ENCODE results near the gene DRC7. TPM values are rescaled to one million over a fixed set of nuclear protein-coding genes. Genes with fewer than 3 reads are reported as not detected.

Gene DRC7
- total RNA-seq, 1 experiment from 2014 or later: not detected

DNA sequence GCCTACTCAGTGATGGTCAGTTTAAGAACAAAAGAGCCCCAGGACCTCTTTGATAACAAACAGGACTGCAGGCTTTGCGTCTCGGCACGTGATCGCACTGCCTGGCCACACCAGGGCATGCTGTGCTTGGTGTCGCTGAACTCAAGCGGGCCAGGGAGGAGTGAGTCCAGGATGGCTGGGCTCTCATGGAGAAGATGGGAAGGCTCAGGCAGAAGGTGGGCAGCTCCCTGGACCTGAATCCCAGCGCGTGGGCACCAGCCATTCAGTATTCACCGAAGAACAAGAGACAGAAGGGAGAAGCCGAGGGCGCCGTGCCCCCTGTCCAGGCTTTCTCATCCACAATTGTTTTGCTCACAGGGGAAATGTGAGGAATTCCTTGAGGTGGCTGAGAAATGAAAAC lies 52.9 kb downstream of the DRC7 start:
- DNase-seq (ENCODE audit: extremely low read depth, low read depth): no peak

DNA sequence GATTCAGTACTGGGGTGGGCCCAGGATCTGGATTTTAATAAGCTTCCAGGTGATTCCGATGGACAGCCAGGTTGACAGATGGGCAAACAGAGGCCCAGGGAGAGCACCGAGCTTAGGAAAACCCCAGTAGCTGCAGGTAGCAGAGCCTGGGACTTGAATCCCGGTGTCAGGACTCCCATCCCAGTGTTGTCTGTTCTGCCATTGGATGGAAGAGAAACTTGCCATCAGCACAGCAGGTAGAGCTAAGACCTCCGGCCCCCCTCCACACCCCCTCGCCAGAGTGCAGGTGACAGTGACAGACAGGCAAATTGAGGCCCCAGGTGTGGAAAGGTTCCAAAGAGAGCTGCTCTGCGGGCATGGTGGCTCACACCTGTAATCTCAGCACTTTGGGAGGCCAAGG lies 53.4 kb downstream of the DRC7 start:
- no peak for DNase-seq (ENCODE audit: extremely low read depth, low read depth)

DNA sequence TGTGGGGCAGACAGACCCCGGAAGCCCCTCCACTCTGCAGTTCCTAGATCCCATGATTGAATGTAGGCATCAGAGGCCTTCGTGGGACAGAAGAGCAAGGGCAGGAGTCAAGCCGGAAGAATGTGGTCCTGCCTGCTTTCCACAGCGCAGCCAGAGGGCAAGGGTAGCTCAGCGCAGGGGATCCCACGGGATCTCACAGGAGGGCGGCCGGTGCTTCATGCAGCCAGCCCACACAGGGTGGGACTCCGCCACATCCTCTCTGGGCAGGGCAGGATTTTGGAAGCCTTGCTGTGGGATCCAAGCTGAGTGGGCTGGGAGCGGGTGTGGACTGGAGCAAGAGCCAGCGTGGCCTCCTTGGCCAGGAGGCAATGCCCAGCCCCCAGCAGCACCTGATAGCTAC lies 54.0 kb downstream of the DRC7 start:
- DNase-seq (ENCODE audit: extremely low read depth, low read depth): no peak

DNA sequence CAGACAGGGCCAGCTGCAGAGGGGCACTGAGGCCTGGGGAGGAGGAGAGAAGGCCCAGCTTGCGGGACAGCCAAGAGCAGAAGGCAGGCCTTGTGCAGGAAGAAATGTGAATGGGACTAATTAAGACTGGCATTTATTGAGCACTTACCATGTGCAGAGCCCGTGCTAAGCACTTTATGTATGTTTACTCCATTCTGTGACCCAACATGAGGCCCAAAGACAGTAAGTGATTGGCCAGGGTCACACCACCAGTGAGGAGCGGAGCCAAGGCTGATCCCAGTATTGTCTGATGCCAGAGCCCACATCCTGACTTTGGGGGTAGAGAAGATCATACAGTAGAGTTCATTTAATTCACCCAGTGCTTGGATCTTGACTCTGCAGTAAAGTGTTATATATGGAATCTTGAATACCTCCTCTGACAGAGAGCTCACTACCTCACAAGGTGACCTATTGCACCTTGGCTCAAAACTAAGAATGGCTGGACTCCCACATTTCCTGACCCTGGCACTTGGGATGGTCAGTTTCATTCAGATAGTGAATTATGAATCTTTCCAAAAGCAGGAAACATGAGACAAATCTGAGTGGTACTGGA lies 54.6 kb downstream of the DRC7 start:
- DNase-seq (ENCODE audit: extremely low read depth, low read depth): no peak

DNA sequence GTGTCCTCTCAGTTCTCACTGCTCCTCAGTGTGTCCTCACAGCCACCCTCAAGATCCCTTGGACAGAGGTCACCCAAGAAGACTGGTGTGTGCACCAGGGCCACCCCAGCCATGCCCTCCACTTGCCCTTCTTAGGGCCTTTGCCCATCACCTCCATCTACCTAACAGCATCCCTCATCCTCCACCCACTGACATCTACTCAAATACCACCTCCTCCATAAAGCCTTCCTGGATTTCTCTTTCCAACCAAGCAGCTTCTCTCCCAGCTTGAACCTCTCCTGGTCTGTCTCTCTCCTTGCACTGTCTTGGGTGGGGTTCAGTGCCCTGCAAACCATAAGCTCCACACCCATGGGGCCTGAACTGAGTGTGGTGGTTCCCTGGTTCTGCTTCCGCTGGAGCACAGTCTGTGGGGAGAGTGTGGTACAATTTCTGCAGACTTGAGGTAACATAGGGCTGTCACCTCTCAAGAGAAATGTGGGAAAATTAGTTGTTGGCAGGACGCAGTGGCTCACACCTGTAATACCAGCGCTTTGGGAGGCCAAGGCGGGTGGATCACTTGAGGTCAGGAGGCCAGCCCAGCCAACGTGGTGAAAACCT lies 55.3 kb downstream of the DRC7 start:
- no peak for DNase-seq (ENCODE audit: extremely low read depth, low read depth)

DNA sequence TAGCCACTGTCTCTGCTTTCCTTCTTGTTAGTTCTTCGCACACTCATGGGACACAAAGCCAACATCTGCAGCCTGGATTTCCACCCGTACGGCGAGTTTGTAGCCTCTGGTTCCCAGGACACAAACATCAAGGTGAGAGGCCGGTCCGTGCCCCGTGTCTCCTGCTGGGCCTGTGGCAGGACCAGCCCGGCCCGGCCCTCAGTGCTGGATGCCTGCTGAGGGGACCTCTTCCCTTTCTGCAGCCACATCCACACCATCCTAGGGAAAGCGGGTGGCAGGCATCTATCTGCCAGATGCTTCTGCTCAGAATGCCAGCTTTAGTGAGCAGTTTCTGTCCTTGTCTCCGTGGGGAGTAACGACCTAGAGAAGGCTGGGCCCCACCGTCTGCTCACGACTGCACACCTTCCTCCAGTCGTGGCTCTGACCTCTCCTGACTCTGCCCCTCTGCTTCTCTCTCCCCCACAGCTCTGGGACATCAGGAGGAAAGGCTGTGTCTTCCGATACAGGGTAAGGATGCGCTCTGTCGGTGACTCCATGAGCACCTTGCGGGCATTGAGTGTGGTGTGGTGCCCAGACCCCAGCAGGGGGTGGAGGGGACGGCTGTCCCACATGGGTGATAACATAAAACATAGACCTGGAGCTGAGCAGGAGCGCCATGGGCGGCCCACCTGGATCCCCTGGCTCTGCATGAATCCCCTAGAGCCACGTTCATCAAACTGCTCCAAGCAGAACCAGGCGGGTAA lies 56.4 kb downstream of the DRC7 start:
- DNase-seq (ENCODE audit: extremely low read depth, low read depth): no peak

DNA sequence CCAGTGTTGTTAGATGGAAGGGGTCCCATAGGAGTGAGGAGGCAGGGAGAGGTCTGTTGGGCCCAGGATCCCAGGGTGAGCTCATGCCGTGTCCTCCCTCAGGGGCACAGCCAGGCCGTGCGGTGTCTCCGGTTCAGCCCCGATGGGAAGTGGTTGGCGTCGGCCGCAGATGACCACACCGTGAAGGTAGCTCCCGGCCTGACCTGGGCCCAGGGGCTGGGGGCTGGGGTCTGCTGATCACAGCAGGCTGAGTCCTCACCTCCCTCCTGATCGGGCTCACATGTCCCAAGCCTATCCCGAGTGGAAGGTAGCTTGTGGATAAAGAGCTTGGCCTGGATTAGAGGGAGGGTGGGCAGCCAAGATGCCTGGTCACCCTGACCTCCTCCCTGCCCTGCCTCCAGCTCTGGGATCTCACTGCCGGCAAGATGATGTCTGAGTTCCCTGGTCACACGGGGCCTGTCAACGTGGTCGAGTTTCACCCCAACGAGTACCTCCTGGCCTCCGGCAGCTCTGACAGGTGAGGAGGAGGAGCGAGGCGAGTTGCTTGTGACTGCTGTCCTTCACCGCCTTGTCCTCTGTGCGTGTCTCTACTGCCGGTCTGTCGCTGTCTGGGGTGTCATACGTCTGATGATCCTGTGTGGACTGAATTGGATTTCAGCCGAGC lies 57.1 kb downstream of the DRC7 start:
- DNase-seq (ENCODE audit: extremely low read depth, low read depth): no peak

DNA sequence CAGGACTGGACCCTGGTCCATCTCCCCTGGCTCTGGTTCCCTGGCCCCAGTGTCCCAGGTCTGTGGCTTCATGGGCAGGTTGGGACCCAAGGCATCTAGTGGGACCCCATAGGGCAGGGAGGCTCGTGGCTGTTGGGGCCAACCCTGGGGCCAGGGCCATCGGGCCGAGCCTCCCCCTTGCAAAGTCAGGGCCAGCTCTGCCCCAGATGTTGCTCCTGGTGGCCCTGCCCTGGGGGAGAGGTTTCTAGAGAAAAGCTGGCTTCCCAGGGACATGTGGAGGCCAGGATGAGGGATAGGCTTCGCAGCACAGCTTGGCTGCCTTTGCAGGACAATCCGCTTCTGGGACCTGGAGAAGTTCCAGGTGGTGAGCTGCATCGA lies 57.6 kb downstream of the DRC7 start:
- no peak for DNase-seq (ENCODE audit: extremely low read depth, low read depth)

DNA sequence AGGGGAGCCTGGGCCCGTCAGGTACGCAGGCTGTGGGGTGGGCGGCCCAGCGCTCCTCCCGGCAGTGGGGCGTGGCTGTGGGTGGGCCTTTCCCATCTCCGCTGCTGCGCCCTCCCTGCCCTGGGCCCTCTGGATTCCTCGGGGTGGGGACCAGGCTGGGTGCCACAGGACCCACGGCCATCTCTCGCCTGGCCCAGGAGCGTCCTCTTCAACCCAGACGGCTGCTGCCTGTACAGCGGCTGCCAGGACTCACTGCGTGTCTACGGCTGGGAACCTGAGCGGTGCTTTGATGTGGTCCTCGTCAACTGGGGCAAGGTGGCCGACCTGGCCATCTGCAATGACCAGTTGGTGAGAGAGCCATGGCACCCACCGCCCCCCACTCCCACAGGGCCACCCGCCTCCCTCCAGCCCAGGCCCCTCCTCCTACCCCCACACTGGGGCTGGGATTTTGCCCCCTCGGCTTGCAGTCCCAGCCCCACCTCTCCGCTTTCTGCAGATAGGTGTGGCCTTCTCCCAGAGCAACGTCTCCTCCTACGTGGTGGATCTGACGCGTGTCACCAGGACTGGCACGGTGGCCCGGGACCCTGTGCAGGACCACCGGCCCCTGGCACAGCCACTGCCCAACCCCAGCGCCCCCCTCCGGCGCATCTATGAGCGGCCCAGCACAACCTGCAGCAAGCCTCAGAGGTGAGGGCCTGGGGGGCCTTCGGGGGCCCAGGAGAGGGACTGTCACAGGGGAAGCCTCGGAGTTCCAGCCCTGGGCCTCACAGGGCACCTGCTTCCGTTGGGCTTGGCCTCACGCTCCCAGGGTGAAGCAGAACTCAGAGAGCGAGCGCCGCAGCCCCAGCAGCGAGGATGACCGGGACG lies 58.2 kb downstream of the DRC7 start:
- DNase-seq (ENCODE audit: extremely low read depth, low read depth): no peak

DNA sequence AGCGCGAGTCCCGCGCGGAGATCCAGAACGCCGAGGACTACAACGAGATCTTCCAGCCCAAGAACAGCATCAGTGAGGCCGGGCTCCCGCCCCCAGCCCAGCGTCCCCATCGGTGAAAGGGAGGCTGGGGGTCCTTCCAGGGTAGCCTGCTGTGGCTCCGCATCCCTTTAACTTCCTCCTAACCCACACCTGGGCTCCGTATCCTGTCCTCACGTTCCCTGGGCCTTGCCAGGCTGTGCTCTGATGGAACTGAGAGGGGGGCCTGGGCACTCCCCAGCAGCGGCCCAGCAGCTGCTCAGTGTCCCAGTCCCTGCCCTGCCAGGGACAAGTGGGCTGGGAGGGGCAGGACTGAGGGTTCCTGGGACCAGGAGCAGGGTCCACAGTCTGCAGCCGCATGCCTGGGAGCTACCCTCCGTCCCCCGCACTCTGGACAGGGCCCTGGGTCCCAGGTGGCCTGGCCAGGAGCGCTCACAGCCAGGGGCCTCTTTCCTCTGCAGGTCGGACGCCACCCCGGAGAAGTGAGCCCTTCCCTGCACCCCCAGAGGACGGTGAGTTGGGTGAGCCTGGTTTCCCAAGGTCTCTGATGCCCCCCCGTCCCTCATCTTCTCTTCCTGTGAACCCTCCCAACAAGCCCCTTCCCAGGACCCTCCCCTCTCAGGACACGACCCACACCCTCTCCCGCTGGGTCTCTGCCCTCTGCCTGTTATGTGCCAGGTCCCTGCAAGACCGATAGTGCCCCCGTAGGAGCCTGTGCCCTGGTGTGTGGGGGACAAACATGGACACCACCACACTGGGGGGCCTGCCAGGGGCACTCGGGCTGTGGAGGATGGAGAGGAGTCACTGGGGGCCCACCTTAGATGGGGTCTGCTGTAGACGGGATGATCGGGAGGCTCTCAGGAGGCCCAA lies 59.1 kb downstream of the DRC7 start:
- no peak for DNase-seq (ENCODE audit: extremely low read depth, low read depth)

DNA sequence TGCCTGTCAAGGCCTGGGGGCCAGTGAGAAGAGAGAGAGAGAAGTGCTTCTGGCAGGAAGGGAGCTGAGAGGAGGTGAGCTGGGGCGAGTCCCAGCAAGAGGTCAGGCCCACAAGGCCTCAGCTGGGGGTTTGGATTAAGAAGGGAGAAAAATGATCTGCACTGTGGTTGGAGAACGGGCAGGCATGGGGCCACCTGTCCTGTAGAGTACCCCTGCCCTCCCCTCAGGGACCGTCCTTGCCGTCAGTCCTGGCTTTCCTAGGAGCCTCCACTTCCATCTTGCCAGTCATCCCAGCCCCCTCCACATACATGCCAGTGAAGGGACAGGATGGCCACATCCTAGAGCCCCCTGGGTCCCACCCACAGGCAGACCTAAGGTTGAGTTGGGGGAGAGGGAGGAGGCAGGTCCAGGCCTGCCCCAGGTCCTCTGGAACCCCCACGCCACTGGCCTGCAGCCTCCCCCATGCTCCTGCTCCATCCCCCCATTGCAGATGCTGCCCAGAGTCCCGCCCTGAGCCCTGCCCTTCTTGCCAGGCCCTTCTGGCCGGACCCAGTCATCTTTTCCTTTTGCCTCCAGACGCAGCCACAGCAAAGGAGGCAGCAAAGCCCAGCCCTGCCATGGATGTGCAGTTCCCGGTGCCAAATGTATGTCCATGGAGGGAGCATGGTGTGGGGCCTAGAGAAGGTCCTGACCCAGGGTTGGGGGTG lies 59.9 kb downstream of the DRC7 start:
- DNase-seq (ENCODE audit: extremely low read depth, low read depth): no peak

DNA sequence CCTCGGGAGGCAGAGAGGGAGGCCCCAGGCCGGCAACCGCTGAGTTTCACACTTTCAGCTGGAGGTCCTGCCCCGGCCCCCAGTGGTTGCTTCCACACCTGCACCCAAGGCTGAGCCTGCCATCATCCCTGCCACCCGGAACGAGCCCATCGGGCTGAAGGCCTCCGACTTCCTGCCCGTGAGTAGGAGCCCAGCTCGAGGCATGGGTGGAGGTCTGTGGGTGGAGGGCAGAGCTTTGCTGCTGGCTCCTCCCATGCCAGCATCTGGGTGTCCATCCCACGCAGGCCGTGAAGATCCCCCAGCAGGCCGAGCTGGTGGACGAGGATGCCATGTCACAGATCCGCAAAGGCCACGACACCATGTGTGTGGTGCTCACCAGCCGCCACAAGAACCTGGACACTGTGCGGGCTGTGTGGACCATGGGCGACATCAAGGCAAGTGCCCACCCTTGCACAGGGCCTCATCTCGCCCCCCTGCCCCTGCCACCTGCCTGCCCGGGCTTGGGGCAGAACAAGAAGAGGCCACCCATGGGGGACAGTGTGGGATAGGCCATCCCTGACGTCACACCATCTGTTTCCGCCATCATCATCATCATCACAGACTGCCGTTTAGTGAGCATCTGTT lies 60.6 kb downstream of the DRC7 start:
- no peak for DNase-seq (ENCODE audit: extremely low read depth, low read depth)

DNA sequence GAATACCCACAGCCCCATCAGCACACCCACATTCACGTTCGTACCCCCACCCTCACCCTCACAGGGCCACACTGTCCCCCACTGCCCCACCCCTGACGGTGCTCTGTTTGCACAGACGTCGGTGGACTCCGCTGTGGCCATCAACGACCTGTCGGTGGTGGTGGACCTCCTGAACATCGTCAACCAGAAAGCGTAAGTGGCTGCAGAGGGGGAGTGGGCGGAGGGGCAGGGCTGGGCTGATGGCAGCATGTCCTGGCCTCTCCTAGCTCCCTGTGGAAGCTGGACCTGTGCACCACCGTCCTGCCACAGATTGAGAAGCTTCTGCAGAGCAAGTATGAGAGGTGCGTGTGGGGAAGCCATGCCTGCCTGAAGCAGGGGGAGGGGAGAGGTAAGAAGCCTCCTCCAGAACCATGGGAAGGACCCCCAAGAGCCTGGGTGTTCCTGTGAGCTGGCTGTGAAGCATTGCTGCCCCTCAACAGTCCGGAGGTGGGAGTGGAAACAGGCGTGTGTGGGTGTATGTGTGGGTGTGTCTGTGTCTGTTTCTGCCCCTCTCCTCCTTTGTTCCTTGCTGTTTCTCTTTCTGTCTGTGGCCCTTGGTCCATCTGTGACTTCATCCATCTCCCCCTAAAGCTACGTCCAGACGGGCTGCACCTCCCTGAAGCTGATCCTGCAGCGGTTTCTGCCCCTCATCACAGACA lies 61.3 kb downstream of the DRC7 start:
- DNase-seq (ENCODE audit: extremely low read depth, low read depth): no peak

DNA sequence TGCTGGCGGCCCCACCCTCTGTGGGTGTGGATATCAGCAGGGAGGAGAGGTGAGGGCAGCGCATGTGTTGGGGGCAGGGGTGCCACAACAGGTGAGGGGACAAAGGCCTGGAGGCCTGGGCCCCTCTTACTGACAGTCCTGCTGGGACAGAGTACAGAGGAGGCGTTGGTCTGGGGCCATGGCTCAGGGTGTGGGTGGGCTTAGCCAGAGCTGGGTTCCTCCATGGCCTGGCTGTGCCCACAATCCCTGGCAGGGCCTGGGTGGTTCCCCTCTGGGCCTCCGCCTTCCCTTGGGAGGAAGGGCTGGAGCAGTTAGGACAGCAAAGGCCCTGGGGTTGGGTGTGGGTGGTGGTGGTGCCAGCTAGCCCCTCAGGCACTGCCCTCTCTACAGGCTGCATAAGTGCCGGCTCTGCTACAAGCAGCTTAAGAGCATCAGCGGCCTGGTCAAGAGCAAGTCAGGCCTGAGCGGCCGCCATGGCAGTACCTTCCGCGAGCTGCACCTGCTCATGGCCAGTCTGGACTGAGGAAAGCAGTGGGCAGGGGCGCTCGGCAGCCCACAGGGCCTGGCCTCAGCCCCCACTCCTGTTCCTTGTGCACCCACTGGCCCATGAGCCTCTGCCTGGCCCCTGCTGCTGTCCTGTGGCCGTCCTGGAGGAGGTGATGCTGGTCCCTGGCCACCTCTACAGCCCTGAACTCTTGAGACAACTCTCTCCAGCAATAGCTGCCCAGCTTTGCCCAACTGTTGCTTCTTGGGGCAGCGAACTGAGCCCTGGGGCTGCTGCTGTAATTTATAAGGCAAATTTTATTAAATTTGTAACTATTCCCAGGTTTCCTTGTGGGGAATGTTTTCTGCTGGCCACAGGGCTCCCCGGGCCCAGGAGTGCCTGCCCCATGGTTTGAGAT lies 62.1 kb downstream of the DRC7 start:
- DNase-seq (ENCODE audit: extremely low read depth, low read depth): no peak

DNA sequence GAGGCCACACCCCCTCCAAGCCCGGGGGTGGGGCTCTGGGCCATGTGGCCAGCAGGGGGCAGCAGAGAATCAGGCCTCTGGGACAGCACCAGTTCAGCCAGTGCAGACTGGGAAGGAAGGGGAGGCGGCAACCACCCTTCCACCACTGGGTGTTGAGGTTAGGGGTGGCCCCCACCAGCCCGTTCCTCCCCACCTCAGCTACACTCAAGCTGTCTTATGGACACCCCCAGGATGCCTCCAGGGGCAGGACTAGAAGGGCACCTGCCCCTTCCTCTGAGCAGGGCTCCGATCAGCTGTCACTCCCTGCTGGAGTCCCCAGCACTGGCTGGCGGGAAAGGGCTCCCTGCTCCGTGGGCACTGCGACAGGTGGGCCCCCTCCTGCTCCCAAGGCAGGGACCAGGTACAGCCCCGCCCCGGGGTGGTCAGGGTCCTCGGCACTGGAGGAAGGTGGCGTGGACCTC lies 62.8 kb downstream of the DRC7 start:
- DNase-seq (ENCODE audit: extremely low read depth, low read depth): peak; percentile 91

DNA sequence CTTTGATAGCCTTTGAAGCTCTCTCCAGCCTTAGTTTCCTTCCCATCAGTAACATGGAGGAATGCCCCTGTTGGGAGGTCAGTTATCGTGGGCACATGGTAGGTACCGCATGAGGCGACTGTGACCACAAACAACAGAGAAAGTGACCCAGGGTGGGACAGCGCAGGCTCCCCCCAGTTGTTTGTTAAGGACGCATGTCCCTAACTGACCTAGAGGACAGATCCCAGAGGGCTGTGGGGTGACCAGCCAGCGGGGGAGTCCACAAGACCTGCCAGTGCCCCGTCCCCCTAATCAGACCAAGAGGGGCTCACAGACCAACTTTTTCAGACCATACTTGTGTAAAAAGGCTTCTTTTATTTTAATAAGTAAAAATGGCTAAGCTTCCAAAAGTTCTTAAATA lies 63.3 kb downstream of the DRC7 start:
- DNase-seq (ENCODE audit: extremely low read depth, low read depth): no peak

Measured in NCI-H460 (cell line).